SJCRH30 (cell line): ENCODE data around the gene SLC9A7. TPM values are rescaled to one million over a fixed set of nuclear protein-coding genes. Genes with fewer than 3 reads are reported as not detected.

Experiments used
- DNase-seq, 2 experiments: peaks; one replicate each; pipeline ENCODE4 v3.0.0-alpha.2; 2015 to 2020
- H3K27ac ChIP-seq: fragments of 250-450 bp; sonication (Bioruptor Pico); 2 replicates; pipeline ENCODE4 v1.5.1; 2020; ENCODE audit warnings: mild to moderate bottlenecking, moderate library complexity
- H3K27me3 ChIP-seq: fragments of 250-450 bp; sonication (Bioruptor Pico); 2 replicates; pipeline ENCODE4 v1.5.1; 2020; ENCODE audit warnings: mild to moderate bottlenecking, moderate library complexity
- H3K36me3 ChIP-seq: fragments of 250-450 bp; sonication (Bioruptor Pico); 2 replicates; pipeline ENCODE4 v1.5.1; 2020; ENCODE audit warnings: mild to moderate bottlenecking, moderate library complexity
- H3K4me1 ChIP-seq: fragments of 250-450 bp; sonication (Bioruptor Pico); 2 replicates; pipeline ENCODE4 v1.5.1; 2020; ENCODE audit warnings: mild to moderate bottlenecking, moderate library complexity
- H3K4me3 ChIP-seq: fragments of 250-450 bp; sonication (Bioruptor Pico); 2 replicates; pipeline ENCODE4 v1.5.1; 2020; ENCODE audit warnings: mild to moderate bottlenecking, moderate library complexity
- H3K9me3 ChIP-seq: fragments of 250-450 bp; sonication (Bioruptor Pico); replicated peaks from 2 replicates; pipeline ENCODE4 v1.5.1; 2020; ENCODE audit warnings: mild to moderate bottlenecking, moderate library complexity
- total RNA-seq: library from RNA; depleted of rRNA; stranded (reverse); fragments of >200 nt; shearing (Covaris generic); gene quantifications from 2 replicates; pipeline ENCODE4 v1.2.3, GENCODE V29; 2014; rRNA removed

Gene SLC9A7
- total RNA-seq, 1 experiment from 2014 or later: 2.2 TPM

DNA sequence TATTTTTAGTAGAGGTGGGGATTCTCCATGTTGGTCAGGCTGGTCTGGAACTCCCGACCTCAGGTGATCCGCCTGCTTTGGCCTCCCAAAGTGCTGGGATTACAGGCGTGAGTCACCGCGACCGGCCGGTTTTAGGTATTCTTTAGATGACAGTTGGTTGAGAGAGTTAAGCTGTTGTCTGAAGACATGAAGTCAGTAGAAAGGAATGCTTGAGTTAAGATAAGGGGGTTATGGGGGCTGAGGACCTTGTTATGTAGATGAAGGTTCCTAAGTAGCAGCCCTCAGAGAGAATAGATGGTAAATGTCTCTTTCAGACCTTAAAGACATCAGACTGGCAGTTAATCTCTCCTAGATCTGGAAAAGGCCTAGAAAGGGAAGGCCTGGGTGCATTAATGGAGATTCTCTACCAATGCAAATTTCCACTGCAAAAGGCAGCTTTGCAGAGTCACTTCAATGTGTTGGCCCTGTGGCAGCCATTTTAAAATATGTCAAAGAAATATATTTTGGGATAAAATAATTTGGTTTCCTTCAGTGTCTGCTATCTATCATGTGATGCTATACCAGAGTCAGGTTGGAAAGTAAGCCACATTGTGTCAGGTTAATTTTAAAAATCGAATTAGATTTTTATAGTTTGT lies 207.3 kb downstream of the SLC9A7 start:
- DNase-seq: no peak
- Histone ChIP-seq H3K9me3 (no peaks in the 10 kb centered on the region), H3K36me3 (no peaks in the 10 kb centered on the region), H3K27me3 (no peaks in the 10 kb centered on the region), H3K4me1 (no peaks in the 10 kb centered on the region), H3K4me3 (no peak overlapping the region), H3K27ac (no peak overlapping the region)

DNA sequence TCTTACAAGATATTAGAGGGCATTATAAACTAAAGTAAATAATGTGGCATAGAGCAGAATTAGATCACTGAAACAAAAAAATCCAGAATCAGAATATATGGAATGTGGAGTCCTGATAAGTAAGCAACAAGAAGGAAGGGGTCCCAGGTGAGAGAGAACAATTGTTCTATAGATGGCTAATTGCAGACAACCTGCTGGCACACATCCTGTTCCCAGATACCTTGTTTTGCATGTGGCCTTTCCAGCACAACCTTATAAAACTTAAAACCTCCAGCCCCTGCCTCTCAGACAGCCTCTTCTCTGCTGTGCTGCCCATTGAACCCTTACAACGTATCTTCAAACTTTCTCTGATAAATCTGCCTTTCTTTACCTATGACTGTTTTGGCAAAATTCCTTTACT lies 209.0 kb downstream of the SLC9A7 start:
- no peak overlapping the region for H3K27ac ChIP-seq
- DNase-seq: no peak
- H3K9me3 ChIP-seq: no peaks in the 10 kb centered on the region
- H3K4me1 ChIP-seq: no peaks in the 10 kb centered on the region
- no peaks in the 10 kb centered on the region for H3K36me3 ChIP-seq
- no peaks in the 10 kb centered on the region for H3K27me3 ChIP-seq
- H3K4me3 ChIP-seq: no peak overlapping the region

Other genes starting within 250 kb of the SLC9A7 start
- gene ZNF674, start 213.7 kb downstream of the SLC9A7 start, total RNA-seq: 1.7 and 3.3 TPM in 2 replicates
- 3.4 and 3.6 TPM in 2 replicates for gene CHST7, start 185.4 kb downstream of the SLC9A7 start, total RNA-seq
- gene RP2, start 77.9 kb upstream of the SLC9A7 start, total RNA-seq: 14.4 and 15.0 TPM in 2 replicates
- 4.5 and 5.5 TPM in 2 replicates for gene JADE3, start 153.3 kb upstream of the SLC9A7 start, total RNA-seq